SIG-M5 treated with dmso at 0.1 percent for 504 hours (cell line): Measurements from ENCODE around the gene ZBTB7C.

Experiments used
- DNase-seq: peaks from one replicate; lab custom pipeline; 2025; ENCODE audit not compliant: unreplicated experiment; lab: John Stamatoyannopoulos, UW

Gene ZBTB7C

DNA sequence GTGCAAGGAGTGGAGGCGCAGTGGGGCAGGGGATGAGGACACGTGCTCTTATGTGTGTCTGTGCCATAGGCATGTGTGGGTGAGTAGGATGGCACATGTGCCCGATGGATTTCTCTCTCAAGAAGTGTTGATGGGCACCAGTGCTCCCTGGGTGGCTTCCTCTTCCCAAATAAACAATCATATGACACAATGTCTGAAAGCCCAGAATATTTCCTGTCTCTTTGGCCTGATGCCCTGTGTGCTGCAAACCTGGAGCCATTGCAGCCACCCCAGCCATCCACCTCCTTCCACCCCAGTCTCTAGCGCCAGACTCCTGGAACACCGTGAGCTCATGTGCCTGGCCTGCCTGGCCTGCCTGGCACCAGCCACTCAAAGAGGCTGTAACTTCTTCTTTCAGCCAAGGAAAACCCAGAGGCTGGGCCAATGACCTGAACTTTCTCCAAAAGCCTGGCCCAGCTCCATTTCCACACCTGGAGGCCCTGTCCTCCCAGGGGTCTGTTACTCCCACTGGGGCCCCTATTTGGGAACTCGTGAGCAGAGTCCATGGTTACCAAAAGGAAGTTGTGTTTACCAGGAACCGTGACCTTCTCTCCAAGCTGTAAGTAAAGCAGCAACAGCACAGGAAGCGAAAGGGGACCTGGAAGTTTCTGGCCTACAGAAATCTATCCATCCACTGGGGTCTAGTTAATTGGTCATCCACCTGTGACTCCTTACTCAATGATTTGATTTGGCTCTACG, 9.5 kb upstream of the ZBTB7C start:
- DNase-seq = no peak

DNA sequence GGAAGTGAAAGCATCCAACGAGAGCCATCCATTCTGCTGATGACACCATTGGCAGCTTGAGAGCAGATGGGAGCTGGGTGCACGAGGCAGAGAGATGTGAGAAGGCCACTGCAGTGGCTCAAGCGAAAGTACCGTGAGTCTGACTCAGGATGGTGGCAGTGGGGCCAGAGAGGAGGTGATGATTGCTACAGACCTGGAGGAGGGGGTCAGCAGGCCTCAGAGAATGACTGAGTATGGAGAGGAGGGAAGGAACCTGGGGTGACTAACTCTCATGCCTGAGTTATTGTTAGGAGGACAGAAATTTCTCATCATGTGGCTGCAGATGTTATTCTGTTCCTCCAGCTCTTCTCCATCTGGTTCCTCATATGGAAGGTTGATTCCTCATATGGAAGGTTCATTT, 8.8 kb upstream of the ZBTB7C start:
- peak; percentile 5 for DNase-seq

DNA sequence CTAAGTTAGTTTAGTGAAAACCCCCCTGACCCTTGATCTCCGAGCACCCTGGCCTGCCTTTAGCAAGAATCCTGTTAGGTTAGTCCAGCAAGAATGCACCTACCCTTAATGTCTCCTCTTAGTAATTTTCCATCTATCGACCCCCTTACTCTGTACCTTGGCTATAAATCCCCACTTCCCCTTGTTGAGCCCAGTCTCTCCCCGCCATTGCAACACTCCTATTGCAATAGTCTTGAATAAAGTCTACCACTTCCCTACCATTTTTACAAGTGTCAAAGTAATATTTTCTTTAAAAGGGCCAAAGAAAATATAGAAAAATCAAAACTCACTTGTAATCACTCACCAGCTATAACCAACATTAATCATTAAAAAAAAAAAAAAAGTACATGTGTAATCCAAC, 4.2 kb upstream of the ZBTB7C start:
- DNase-seq = peak; percentile 23

- peak; percentile 53 for DNase-seq
These were observed 3.3 kb upstream of the ZBTB7C start for GRCh38 chr18:48412339-48412929.

- peak; percentile 82 for DNase-seq
These were observed 1.1 kb upstream of the ZBTB7C start for GRCh38 chr18:48410095-48410920.

DNA sequence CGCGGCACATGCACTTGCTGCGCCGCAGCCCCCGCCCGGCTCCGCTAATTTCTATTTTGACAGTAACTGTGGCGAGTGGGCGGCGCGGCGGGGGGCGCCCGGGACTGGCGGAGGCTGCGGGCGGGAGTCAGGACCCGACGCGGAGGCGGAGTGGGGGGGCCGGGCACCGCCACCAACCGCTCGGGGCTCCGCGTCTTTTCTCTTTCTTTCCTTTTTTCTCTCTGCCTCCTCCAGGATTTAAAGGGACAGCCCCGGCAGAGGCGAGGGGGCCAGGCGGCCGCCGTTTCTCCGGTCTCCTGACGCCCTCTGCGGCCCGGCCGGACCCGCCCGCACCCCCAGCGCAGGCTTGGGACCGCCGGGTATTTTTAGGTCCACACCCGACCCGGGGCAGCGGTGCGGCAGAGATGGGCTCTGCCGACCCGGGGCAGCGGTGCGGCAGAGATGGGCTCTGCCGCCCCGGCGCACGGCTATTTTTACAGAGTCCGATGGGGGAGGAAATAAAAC, 460 bp upstream of the ZBTB7C start:
- peak; percentile 24 for DNase-seq

DNA sequence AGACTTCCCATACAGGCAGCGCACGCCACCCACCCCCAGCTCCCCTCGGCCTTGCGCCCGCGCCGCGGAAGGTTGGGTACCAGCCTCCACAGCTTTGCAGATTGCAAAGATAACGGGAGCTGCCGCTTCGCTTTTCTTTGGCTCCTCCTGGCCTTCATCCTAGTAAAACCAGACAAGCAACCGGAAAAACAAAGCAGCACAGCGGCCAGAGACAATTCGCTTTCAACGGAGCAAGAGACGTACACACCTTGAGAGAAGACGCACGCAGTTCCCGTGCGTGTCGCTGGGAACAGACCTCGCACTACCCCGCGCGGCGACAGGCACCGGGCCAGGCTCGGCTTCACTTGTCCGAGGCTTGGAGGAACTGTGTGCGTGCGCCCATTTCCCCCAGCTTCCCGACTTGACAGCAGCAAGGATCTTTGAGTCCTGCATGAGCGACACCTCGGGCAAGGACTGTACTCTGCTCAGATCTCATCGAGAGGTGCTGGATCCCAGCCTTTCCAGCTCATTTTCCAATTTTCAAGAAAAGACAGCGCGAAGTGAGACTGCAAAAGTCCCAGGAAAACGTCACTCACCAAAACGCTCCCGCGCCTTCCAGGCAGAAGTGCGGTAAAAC, 964 bp downstream of the ZBTB7C start:
- no peak for DNase-seq

GRCh38 chr18:48407358-48407757, 1.8 kb downstream of the ZBTB7C start:
- no peak for DNase-seq

- no peak for DNase-seq
These were observed 3.2 kb downstream of the ZBTB7C start for GRCh38 chr18:48405978-48406377.

GRCh38 chr18:48404716-48405507, 4.3 kb downstream of the ZBTB7C start:
- DNase-seq = no peak

DNA sequence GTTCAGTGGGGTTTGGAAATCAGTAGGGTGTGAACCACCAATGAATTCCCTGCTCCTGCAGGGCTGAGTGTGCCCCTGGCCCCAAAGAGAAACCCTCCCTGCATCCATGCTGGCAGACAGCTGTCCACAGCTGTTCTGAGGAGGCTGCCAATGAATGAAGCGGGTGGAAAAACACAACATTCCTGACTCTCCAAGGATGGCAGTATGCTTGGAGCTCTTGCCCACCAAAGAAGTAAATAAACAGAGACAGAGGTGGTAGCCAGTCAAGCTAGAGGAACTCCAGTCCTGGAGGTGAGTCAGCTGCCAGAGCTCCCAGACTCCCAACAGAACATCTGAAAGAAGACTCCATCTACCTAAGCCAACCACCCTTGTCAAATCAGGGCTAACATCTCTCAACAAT, 6.2 kb downstream of the ZBTB7C start:
- no peak for DNase-seq

GRCh38 chr18:48399303-48400075, 9.7 kb downstream of the ZBTB7C start:
- no peak for DNase-seq

DNA sequence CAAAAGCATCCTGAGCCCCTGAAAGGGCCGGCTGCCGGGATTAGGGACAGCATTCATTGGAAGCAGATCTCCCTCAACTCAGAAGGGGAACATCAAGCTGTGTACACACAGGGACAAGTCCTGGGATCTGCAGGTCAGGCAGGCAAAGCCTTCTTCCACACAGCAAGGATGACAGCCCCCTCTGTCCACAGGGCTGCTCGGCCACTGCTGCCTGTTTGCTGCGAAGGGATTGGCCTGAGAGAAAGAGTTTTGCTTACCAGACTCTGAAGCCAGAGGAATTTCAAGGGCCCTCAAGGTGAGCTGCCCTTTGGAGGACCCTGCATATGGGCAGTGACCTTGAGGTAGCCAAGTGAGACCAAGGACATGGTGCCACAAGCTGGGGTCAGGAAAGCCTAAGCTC, 11.1 kb downstream of the ZBTB7C start:
- DNase-seq = no peak

DNA sequence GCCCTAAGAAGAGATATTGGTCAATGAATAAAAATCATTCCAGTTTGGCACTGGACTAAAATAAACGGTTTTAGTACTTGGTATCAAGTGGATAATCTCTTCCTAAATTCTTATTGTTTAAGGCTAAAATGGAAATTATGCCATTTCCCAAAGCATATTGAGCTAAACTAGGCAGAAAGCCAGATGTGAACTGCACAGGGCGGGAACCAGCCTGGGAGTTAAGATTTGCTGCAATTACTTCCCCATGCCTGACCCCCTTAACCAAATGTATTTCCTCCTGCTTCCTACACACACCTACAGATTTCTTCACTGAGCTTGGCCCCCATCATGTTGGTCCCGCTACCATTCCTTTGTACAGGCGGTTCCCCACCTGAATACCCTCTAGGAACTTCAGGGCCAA, 12.2 kb downstream of the ZBTB7C start:
- DNase-seq = no peak

DNA sequence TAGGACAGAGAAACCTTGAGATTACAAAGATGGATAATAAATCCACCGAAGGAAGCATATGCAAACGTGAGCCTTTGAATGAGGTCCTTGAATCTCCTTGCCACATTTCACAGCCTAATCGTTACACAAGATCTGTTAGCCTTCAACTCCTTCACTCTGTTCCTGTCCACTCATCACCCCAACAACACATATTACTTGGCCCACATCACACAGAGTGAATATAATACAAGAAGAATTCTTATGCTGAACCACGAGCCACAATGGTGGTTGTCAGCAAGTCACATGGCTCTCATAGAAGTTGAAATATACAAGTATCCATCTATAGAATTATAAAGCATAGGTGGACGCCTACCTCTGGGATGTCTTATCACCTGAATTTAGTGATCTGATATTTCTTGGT, 12.6 kb downstream of the ZBTB7C start:
- no peak for DNase-seq

GRCh38 chr18:48395646-48396045, 13.5 kb downstream of the ZBTB7C start:
- DNase-seq = no peak

DNA sequence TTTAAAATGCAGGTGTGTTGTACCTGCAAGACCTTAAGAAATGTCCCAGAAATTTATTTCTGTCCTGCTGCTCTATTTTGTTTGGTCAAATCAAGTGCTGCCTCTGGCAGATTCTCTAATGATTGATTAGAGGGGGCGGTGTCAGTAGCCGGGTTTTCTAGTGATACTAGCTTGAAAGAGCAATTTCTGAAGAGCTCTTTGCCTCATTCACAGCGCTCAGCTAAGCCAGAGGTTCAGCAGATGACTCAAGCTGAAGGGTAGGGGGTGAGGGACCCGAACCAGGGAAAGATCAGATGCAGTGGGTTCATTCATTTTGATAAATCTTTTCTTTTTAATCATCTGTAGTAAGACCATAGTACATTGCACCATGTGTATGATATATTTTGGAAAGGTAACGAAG, 15.0 kb downstream of the ZBTB7C start:
- no peak for DNase-seq

DNA sequence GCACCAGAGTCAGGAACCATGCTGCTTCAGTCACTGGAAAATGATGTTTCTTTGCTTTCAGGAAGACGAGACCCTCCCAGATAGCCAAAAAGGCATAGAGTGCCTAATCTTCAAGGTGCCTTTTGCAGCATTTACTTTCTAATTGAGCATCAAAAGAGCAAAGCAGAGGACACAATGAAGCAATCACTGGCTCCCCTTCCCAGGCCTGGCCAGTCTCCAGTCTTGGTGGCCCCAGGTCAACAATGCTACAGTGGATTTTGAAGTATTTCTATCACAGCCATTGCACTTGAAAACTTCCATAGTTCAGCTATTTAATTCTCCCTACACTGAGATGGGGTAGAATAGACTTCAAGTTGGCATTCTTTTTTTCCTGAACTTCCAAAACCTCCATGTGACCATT, 15.4 kb downstream of the ZBTB7C start:
- no peak for DNase-seq

DNA sequence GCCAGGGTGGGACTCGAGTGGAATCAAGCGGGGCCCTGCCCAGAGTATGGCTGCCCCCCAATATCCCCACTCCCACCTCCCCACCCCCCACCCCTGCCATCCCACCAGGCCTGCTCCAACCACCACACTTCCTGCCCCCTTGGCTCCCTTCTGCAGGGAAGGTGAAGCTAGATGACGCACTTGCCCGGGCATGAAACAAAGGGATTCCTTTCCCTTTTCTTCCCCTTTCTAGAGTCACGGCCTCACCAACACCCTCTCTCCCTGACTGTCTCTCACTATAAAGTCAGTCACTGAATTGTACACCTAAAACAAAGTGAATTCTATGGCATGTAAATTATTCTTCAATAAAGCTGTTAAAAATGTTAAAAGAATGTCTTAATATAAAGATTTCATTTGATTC, 16.0 kb downstream of the ZBTB7C start:
- DNase-seq = peak; percentile 3

- no peak for DNase-seq
These were observed 16.9 kb downstream of the ZBTB7C start for GRCh38 chr18:48392268-48392667.
